ENCODE measurements around the gene DNASE1L2. TPM values are rescaled to one million over a fixed set of nuclear protein-coding genes. Genes with fewer than 3 reads are reported as not detected.

The DNASE1L2 gene
- total RNA-seq, 1 experiment from 2014 or later, result 1.9 TPM

- no peak for TF ChIP-seq REST (IDR thresholded peaks at IDR 0.05; ENCODE audit: low read depth)
- no peak for TF ChIP-seq SRF (IDR thresholded peaks at IDR 0.05; ENCODE audit: low read depth)
- no peak for TF ChIP-seq ZNF274 (IDR thresholded peaks at IDR 0.05; ENCODE audit: low read depth, low read length)
- TF ChIP-seq JUND (IDR thresholded peaks at IDR 0.05), result no peak
- TF ChIP-seq TCF7L2 (IDR thresholded peaks at IDR 0.05; ENCODE audit: borderline replicate concordance, extremely low read depth, insufficient read depth, insufficient read length), result no peak
- TF ChIP-seq ZBTB33 (IDR thresholded peaks at IDR 0.05; ENCODE audit: extremely low read depth, insufficient replicate concordance, low read length), result no peak
- no peak for TF ChIP-seq ZFX (IDR thresholded peaks at IDR 0.05)
- TF ChIP-seq POLR2A (IDR thresholded peaks at IDR 0.05; ENCODE audit: borderline replicate concordance, extremely low read depth, insufficient read depth, insufficient read length), result no peak
These were observed 6.4 kb downstream of the DNASE1L2 start (continued) for GRCh38 chr16:2242598-2242997.

- peaks cover 0 to 17% of the 10 kb centered on the region in 2 experiments; a peak in 2 of 4 replicates for H3K4me1 ChIP-seq (ENCODE audit: control insufficient read depth in 1 of 2, insufficient read depth in 2 of 2, low read length in 2 of 2)
- ATAC-seq, result peak; percentile 35; the same call in 1 of the 2 replicates
- no peaks in the 10 kb centered on the region for H3K27me3 ChIP-seq (ENCODE audit: insufficient read depth, low read length)
- H3K4me3 ChIP-seq (replicated peaks in 1 of 2; ENCODE audit: low read depth in 1 of 2, low read length in 2 of 2), result no peak overlapping the region
- RAD21 ChIA-PET (ENCODE audit: low non-redundant PET in 1 of 2, low total read pairs in 2 of 2, uncharacterized antibody in 2 of 2, unreplicated experiment in 2 of 2), result no interaction called here
- H3K9me3 ChIP-seq (ENCODE audit: control insufficient read depth in 1 of 2, insufficient read depth in 1 of 2, low read depth in 1 of 2, low read length in 2 of 2), result no peaks in the 10 kb centered on the region
- H3K79me2 ChIP-seq (ENCODE audit: insufficient read depth, low read length), result peaks cover 50% of the 10 kb centered on the region
- no peak for DNase-seq (ENCODE audit: low read depth, low spot score)
- H3K4me2 ChIP-seq (ENCODE audit: low read length), result no peak overlapping the region
- H4K20me1 ChIP-seq (ENCODE audit: insufficient read depth), result no peaks in the 10 kb centered on the region
- no peak overlapping the region for H2AFZ ChIP-seq (ENCODE audit: low read depth, low read length, poor library complexity, severe bottlenecking)
- no peak overlapping the region for H3K9ac ChIP-seq (ENCODE audit: low read length)
- H3K27ac ChIP-seq (ENCODE audit: low read depth, low read length), result no peak overlapping the region
- H3K9me2 ChIP-seq (ENCODE audit: insufficient read depth), result no peaks in the 10 kb centered on the region
- BruUV-seq (replicated peaks), result no TSS peak
- CTCF ChIA-PET, result no interaction called here
- intact Hi-C loops (cut with micrococcal nuclease), result no loop called here
- H3K36me3 ChIP-seq (ENCODE audit: control insufficient read depth in 1 of 2, insufficient read depth in 2 of 2, low read length in 2 of 2), result peaks cover 21 to 44% of the 10 kb centered on the region in 2 experiments; a peak in 3 of 4 replicates
- POLR2A ChIA-PET, result no interaction called here
- no peak for TF ChIP-seq JUND (IDR thresholded peaks at IDR 0.05)
- TF ChIP-seq CTCF (IDR thresholded peaks at IDR 0.05 in 2 of 3, conservative IDR thresholded peaks at IDR 0.05 in 1 of 3; ENCODE audit: borderline replicate concordance in 1 of 3, insufficient read depth in 1 of 3, low read depth in 2 of 3, low read length in 2 of 3), result peak in 2 of 3 experiments; percentile 21 to 31; a peak in 3 of 6 replicates
These were observed 6.8 kb downstream of the DNASE1L2 start for GRCh38 chr16:2243031-2243528.

Measured in HCT116 (cell line).